GM18907 (cell line): ENCODE measurements around the gene SCN8A.
"Not testable (repeated sequence)": the region's sequence is repeated elsewhere in the genome, so short reads cannot be mapped to it uniquely, and the experiment has no call there.

Experiments
- ATAC-seq: cut with Tn5 transposase; IDR thresholded peaks from one replicate; pipeline ENCODE4 v1.9.1; 2021; ENCODE audit warnings: mild to moderate bottlenecking, moderate library complexity; ENCODE audit not compliant: unreplicated experiment

SCN8A gene

GRCh38 chr12:51621156-51621922 is 30.3 kb downstream of the SCN8A start:
- no peak for ATAC-seq

- ATAC-seq, result no peak
Measured at GRCh38 chr12:51622564-51622963, 31.5 kb downstream of the SCN8A start.

GRCh38 chr12:51625370-51625769 is 34.3 kb downstream of the SCN8A start:
- ATAC-seq, result no peak

- no peak for ATAC-seq
Measured at GRCh38 chr12:51626115-51626514, 35.1 kb downstream of the SCN8A start.

- no peak for ATAC-seq
Measured at GRCh38 chr12:51626629-51627028, 35.6 kb downstream of the SCN8A start.

- ATAC-seq, result no peak
Measured at GRCh38 chr12:51630256-51630880, 39.3 kb downstream of the SCN8A start.

GRCh38 chr12:51630986-51631385 is 40.0 kb downstream of the SCN8A start:
- no peak for ATAC-seq

GRCh38 chr12:51631591-51631990 is 40.6 kb downstream of the SCN8A start:
- no peak for ATAC-seq

GRCh38 chr12:51632623-51633022 is 41.6 kb downstream of the SCN8A start:
- no peak for ATAC-seq

GRCh38 chr12:51635346-51635745 is 44.3 kb downstream of the SCN8A start:
- ATAC-seq, result no peak

GRCh38 chr12:51636581-51636980 is 45.5 kb downstream of the SCN8A start:
- no peak for ATAC-seq

GRCh38 chr12:51636986-51637385 is 46.0 kb downstream of the SCN8A start:
- ATAC-seq, result no peak

- ATAC-seq, result no peak
Measured at GRCh38 chr12:51639361-51639760, 48.3 kb downstream of the SCN8A start.

GRCh38 chr12:51642286-51642685 is 51.3 kb downstream of the SCN8A start:
- no peak for ATAC-seq

- no peak for ATAC-seq
Measured at GRCh38 chr12:51643951-51644350, 52.9 kb downstream of the SCN8A start.

GRCh38 chr12:51644691-51645090 is 53.7 kb downstream of the SCN8A start:
- ATAC-seq, result not testable (repeated sequence)

- ATAC-seq, result no peak
Measured at GRCh38 chr12:51645961-51646360, 54.9 kb downstream of the SCN8A start.

GRCh38 chr12:51647647-51648046 is 56.6 kb downstream of the SCN8A start:
- ATAC-seq, result no peak

- ATAC-seq, result no peak
Measured at GRCh38 chr12:51653431-51653830, 62.4 kb downstream of the SCN8A start.

GRCh38 chr12:51661199-51661598 is 70.2 kb downstream of the SCN8A start:
- no peak for ATAC-seq

- ATAC-seq, result no peak
Measured at GRCh38 chr12:51661836-51662235, 70.8 kb downstream of the SCN8A start.

- ATAC-seq, result no peak
Measured at GRCh38 chr12:51662728-51663154, 71.7 kb downstream of the SCN8A start.

GRCh38 chr12:51663390-51663789 is 72.4 kb downstream of the SCN8A start:
- no peak for ATAC-seq
